ENCODE data around the gene ADRA2B.

Gene ADRA2B

GRCh38 chr2:96150007-96150640, 33.8 kb upstream of the ADRA2B start:
- Histone ChIP-seq H3K4me3 (ENCODE audit: insufficient read depth, low read depth, low read length) (no peak overlapping the region), H3K4me1 (ENCODE audit: control insufficient read depth, insufficient read depth, low read length) (peaks cover 37% of the 10 kb centered on the region), H3K27me3 (ENCODE audit: control insufficient read depth, insufficient read depth, low read length, poor library complexity, severe bottlenecking) (peaks cover 23% of the 10 kb centered on the region), H3K9me3 (ENCODE audit: control insufficient read depth, low read length) (no peaks in the 10 kb centered on the region), H3K36me3 (ENCODE audit: control insufficient read depth, insufficient read depth, low read length) (no peaks in the 10 kb centered on the region), H3K27ac (ENCODE audit: insufficient read depth, low read depth, low read length, poor library complexity, severe bottlenecking) (no peak overlapping the region)
- 95 to 97% methylated on average over 6 of the region's 6 CpGs for WGBS, 2 experiments

DNA sequence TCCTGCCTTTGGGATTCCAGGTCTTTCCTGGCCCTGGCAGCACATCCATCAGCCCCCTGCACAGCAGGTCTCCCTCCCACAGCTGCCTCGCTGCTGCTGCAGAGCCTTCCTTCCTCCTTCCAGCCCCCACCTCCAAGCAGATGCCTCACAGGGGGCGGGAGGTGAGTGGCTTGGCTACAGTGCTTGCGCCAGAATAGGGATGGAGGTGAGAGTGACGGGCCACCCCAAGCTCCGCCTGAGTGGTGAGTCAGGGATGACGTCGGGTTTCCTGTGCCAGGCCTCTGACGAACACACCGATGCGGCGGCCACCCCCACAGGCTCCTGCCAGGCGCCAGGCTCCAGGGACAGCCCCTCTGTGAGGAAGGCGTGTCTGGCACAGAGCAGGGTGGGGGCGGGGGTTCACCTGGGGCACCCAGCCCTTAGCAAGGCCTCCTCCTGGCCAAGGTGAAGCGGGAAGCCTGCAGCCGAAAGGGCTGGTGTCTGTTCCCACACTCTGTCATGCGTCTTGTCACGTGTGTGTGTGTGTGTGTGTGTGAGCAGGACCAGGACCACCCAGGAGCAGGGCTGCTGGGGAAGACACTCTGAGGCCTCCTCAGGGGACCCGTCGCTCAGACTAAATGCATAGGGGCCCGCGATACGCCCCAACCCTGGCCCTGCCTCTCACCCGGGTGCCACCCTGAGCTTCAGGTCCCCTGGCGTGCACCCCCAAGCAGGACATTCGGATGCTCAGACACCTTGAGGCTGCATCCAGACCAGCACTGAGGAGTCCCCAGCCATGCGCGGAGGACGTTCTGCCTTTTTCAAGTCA, 32.2 kb upstream of the ADRA2B start:
- Histone ChIP-seq H3K4me3 (ENCODE audit: insufficient read depth, low read depth, low read length) (no peak overlapping the region), H3K4me1 (ENCODE audit: control insufficient read depth, insufficient read depth, low read length) (peaks cover 36% of the 10 kb centered on the region), H3K9me3 (ENCODE audit: control insufficient read depth, low read length) (no peaks in the 10 kb centered on the region), H3K36me3 (ENCODE audit: control insufficient read depth, insufficient read depth, low read length) (no peaks in the 10 kb centered on the region), H3K27ac (ENCODE audit: insufficient read depth, low read depth, low read length, poor library complexity, severe bottlenecking) (no peak overlapping the region), H3K27me3 (ENCODE audit: control insufficient read depth, insufficient read depth, low read length, poor library complexity, severe bottlenecking) (peaks cover 38% of the 10 kb centered on the region)
- WGBS, 2 experiments, result 48% methylated on average over 29 of the region's 29 CpGs

DNA sequence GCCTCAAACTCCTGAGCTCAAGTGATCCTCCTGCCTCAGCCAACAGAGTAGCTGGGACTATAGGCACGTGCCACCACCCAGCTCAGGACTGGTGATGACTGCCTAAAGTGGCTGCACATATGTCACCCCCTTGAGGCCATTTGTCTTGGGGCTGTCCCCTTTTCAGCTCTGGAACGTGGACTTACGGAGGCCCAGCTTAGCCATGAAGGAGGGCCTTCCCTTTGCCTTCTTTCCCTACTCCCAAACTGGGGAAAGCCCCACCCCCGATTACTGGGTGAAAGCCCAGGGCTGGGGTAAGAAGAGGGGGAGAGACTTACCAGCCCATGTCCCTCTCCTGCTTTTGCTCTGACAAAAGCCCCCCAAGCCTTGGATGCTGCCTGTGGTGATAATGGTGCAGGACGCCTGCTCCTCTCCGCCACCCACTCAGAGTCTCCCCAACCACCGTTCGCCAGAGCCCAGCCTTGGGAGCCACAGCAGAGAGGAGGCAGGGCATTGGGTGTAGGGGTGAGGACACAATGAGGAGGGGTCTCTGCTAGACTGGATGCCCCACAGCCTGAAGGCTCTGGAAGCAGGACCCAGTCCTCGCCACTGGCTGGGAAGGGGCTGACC, 31.3 kb upstream of the ADRA2B start:
- no peaks in the 10 kb centered on the region for H3K36me3 ChIP-seq (ENCODE audit: control insufficient read depth, insufficient read depth, low read length)
- H3K4me1 ChIP-seq (ENCODE audit: control insufficient read depth, insufficient read depth, low read length), result peaks cover 27% of the 10 kb centered on the region
- H3K4me3 ChIP-seq (ENCODE audit: insufficient read depth, low read depth, low read length), result no peak overlapping the region
- WGBS, 2 experiments, result 77 to 78% methylated on average over 9 of the region's 9 CpGs
- no peaks in the 10 kb centered on the region for H3K9me3 ChIP-seq (ENCODE audit: control insufficient read depth, low read length)
- peaks cover 39% of the 10 kb centered on the region for H3K27me3 ChIP-seq (ENCODE audit: control insufficient read depth, insufficient read depth, low read length, poor library complexity, severe bottlenecking)
- no peak overlapping the region for H3K27ac ChIP-seq (ENCODE audit: insufficient read depth, low read depth, low read length, poor library complexity, severe bottlenecking)

DNA sequence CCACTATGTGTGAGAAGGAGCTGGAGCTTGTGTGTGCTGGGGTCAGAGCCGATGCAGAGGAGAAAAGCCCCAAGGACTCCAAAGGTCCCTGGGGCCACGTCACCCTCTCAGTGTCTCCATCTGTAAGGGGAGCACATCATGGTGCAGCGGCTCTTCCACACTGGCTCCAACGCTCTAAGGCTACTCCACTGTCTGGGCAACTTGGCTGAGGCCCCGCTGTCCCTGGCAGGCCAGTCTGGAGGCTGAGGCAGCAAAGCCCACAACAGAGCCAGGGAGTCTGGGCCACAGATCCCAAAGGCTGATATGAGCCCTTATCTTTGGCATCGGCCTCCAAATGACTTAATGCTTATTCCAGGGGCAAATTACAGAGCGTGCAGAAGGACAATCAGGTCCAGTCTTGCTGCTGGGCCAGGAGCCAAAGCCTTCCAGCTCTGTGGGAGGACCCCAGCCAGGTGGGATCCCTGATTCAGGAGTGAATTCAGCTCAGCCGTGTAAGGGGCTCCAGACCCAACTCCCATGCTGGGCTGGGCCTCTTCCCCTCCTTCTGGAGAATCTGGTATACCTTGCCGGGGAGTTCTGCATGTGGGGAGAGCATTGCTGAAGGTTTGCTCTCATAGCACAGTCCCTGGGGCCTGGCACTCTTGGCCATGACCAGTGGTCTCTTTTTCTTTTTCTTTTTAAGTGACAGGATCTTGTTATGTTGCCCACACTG, 30.7 kb upstream of the ADRA2B start:
- 94% methylated on average over 9 of the region's 9 CpGs for WGBS, 2 experiments
- peaks cover 22% of the 10 kb centered on the region for H3K4me1 ChIP-seq (ENCODE audit: control insufficient read depth, insufficient read depth, low read length)
- H3K4me3 ChIP-seq (ENCODE audit: insufficient read depth, low read depth, low read length), result no peak overlapping the region
- peaks cover 39% of the 10 kb centered on the region for H3K27me3 ChIP-seq (ENCODE audit: control insufficient read depth, insufficient read depth, low read length, poor library complexity, severe bottlenecking)
- no peaks in the 10 kb centered on the region for H3K36me3 ChIP-seq (ENCODE audit: control insufficient read depth, insufficient read depth, low read length)
- no peak overlapping the region for H3K27ac ChIP-seq (ENCODE audit: insufficient read depth, low read depth, low read length, poor library complexity, severe bottlenecking)
- no peaks in the 10 kb centered on the region for H3K9me3 ChIP-seq (ENCODE audit: control insufficient read depth, low read length)

DNA sequence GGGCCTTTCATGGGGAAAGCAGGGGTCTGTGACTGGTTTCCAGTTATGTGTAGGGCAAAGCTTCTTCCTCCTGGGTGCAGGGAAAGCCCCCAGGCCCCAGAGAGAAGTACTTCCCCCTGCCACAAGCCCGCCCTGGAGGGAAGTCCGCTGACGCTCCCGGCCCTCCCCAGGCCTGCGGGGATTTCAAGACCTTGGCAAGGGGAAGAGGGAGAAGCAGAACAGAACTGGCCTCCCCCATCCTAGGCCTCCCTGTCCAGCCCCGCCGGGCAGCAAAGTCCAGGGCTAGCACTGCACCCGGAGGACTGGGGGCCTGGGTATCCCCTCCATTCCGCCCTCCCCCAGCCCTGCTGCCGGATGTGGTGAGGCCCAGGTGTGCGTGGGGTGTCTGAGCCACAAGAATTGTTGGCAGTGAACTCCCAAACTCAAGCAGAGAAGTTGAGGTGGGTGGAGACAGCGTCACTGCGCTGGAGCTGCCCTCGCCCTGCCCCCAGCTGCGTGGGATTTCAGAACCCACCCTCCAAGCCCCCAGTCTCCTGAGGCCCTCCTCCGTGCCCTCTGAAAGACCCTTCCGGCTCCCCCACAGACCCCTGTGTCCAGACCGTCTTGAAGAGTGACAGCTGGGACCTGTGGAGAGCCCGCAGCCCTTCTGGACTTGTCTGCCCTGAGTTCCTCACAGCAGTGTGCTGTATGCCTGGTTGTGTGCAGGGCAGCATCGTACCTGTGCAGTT, 29.9 kb upstream of the ADRA2B start:
- peaks cover 39% of the 10 kb centered on the region for H3K27me3 ChIP-seq (ENCODE audit: control insufficient read depth, insufficient read depth, low read length, poor library complexity, severe bottlenecking)
- 84 to 87% methylated on average over 20 of the region's 20 CpGs for WGBS, 2 experiments

GRCh38 chr2:96145848-96146152, 29.4 kb upstream of the ADRA2B start:
- WGBS, 2 experiments, result 66 to 77% methylated on average over 2 to 3 of the region's 3 CpGs
- peaks cover 20% of the 10 kb centered on the region for H3K4me1 ChIP-seq (ENCODE audit: control insufficient read depth, insufficient read depth, low read length)
- no peaks in the 10 kb centered on the region for H3K36me3 ChIP-seq (ENCODE audit: control insufficient read depth, insufficient read depth, low read length)
- peaks cover 39% of the 10 kb centered on the region for H3K27me3 ChIP-seq (ENCODE audit: control insufficient read depth, insufficient read depth, low read length, poor library complexity, severe bottlenecking)
- H3K4me3 ChIP-seq (ENCODE audit: insufficient read depth, low read depth, low read length), result no peak overlapping the region
- no peaks in the 10 kb centered on the region for H3K9me3 ChIP-seq (ENCODE audit: control insufficient read depth, low read length)
- H3K27ac ChIP-seq (ENCODE audit: insufficient read depth, low read depth, low read length, poor library complexity, severe bottlenecking), result no peak overlapping the region

More for the DNA sequence above, 29.9 kb upstream of the ADRA2B start:
- Histone ChIP-seq H3K27ac (ENCODE audit: insufficient read depth, low read depth, low read length, poor library complexity, severe bottlenecking) (no peak overlapping the region), H3K36me3 (ENCODE audit: control insufficient read depth, insufficient read depth, low read length) (no peaks in the 10 kb centered on the region), H3K9me3 (ENCODE audit: control insufficient read depth, low read length) (no peaks in the 10 kb centered on the region), H3K4me3 (ENCODE audit: insufficient read depth, low read depth, low read length) (no peak overlapping the region), H3K4me1 (ENCODE audit: control insufficient read depth, insufficient read depth, low read length) (peaks cover 20% of the 10 kb centered on the region)

GRCh38 chr2:96145036-96145847, 28.9 kb upstream of the ADRA2B start, which contains the start of gene DUSP2:
TSS of gene DUSP2 (minus strand) at chr2:96145440. CDS start at chr2:96145354, 86 bp downstream.
- Histone ChIP-seq H3K4me1 (ENCODE audit: control insufficient read depth, insufficient read depth, low read length) (peaks cover 20% of the 10 kb centered on the region), H3K27ac (ENCODE audit: insufficient read depth, low read depth, low read length, poor library complexity, severe bottlenecking) (no peak within 1 kb of the TSS), H3K4me3 (ENCODE audit: insufficient read depth, low read depth, low read length) (peak within 1 kb of the TSS; percentile 30), H3K36me3 (ENCODE audit: control insufficient read depth, insufficient read depth, low read length) (no peaks in the 10 kb centered on the region), H3K9me3 (ENCODE audit: control insufficient read depth, low read length) (no peaks in the 10 kb centered on the region), H3K27me3 (ENCODE audit: control insufficient read depth, insufficient read depth, low read length, poor library complexity, severe bottlenecking) (peaks cover 39% of the 10 kb centered on the region)
- WGBS, 2 experiments, result 5 to 6% methylated on average over 94 of the region's 94 CpGs

GRCh38 chr2:96144481-96145035, 28.2 kb upstream of the ADRA2B start:
- H3K9me3 ChIP-seq (ENCODE audit: control insufficient read depth, low read length), result no peaks in the 10 kb centered on the region
- 12 to 13% methylated on average over 31 to 34 of the region's 35 CpGs for WGBS, 2 experiments
- peaks cover 39% of the 10 kb centered on the region for H3K27me3 ChIP-seq (ENCODE audit: control insufficient read depth, insufficient read depth, low read length, poor library complexity, severe bottlenecking)
- H3K27ac ChIP-seq (ENCODE audit: insufficient read depth, low read depth, low read length, poor library complexity, severe bottlenecking), result no peak overlapping the region
- peaks cover 20% of the 10 kb centered on the region for H3K4me1 ChIP-seq (ENCODE audit: control insufficient read depth, insufficient read depth, low read length)
- H3K4me3 ChIP-seq (ENCODE audit: insufficient read depth, low read depth, low read length), result peak overlapping the region; percentile 30
- no peaks in the 10 kb centered on the region for H3K36me3 ChIP-seq (ENCODE audit: control insufficient read depth, insufficient read depth, low read length)
